ENCODE results near the gene FAM83E. TPM values are rescaled to one million over a fixed set of nuclear protein-coding genes. Genes with fewer than 3 reads are reported as not detected.

Gene FAM83E
- total and polyA plus RNA-seq, 8 donors = 1.2 to 3.4 (median 2.6) TPM

- Histone ChIP-seq H3K36me3 (peaks cover 0 to 1% (median 0%) of the 10 kb centered on the region in 3 donors), H3K27me3 (no peaks in the 10 kb centered on the region), H3K4me1 (peaks cover 18 to 24% (median 21%) of the 10 kb centered on the region in 3 donors), H3K4me3 (peak overlapping the region; percentile 33 to 84 (median 68)), H3K27ac (peak overlapping the region; percentile 90 to 97 (median 92)), H3K9me3 (no peaks in the 10 kb centered on the region)
- intact Hi-C loops (cut with DNase I) = no loop called here
- no peak for TF ChIP-seq CTCF (IDR thresholded peaks at IDR 0.05)
- 0 to 1% methylated on average over 33 to 35 of the region's 35 CpGs for WGBS, 2 donors
- FAIRE-seq (no peak), DNase-seq (peak; percentile 63 to 86 (median 70)), ATAC-seq (no peak)
Observed at GRCh38 chr19:48635966-48636858, 21.3 kb upstream of the FAM83E start.

- ATAC-seq (peak; percentile 48 to 63 (median 54)), DNase-seq (peak; percentile 66 to 91 (median 82)), FAIRE-seq (no peak)
- H3K27ac ChIP-seq = peak overlapping the region; percentile 90 to 97 (median 92)
- H3K36me3 ChIP-seq = peaks cover 0 to 9% (median 0%) of the 10 kb centered on the region in 3 donors
- H3K27me3 ChIP-seq = no peaks in the 10 kb centered on the region
- 1 to 4% methylated on average over 36 to 67 of the region's 67 CpGs for WGBS, 2 donors
- no peaks in the 10 kb centered on the region for H3K9me3 ChIP-seq
- intact Hi-C loops (cut with DNase I) = no loop called here
- peaks cover 18 to 24% (median 21%) of the 10 kb centered on the region in 3 donors for H3K4me1 ChIP-seq
- H3K4me3 ChIP-seq = peak overlapping the region; percentile 33 to 84 (median 68)
- TF ChIP-seq CTCF (IDR thresholded peaks at IDR 0.05) = no peak
Observed at GRCh38 chr19:48635263-48635965, 20.5 kb upstream of the FAM83E start.

DNA sequence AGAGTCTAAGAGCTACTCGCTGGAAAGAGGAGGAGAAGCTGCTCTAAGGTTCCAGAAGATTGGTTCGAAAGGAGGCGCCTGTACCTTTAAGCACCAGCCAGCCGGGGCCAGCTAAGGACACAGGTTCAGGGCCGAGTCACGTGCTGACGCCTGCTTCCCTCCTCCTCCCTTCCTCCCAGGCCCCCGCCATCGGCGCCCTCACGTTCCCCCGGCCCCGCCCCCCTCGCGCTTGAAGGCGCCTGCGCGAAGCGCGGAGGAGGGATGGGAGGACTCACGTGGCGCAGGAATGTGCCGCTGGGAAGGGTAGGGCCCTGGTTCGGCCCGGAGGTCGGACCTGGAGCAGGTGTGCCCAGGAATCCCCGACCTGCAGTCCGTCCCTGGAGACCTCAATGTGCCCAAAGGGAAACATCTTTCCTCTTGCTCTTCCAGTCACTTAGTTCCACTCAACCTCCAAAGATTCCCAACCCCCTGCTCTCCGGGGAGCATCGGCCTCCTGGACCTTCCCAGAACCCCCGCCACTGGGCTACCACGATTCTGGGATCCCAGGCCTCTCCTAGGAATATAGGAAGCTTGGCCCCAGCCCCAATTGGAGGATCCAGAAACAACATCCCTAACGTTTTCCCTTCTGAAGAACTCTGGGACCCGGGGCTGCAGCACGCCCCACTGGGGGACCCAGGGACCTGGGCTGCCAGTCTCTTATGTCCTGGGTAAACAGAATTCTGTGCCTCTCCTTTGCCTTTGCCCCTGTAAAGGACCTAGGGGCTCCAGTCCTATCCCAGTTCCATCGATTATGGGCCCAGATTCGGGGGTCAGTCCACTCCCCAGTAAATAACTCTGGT, 19.8 kb upstream of the FAM83E start:
- Histone ChIP-seq H3K27ac (peak overlapping the region; percentile 90 to 97 (median 92)), H3K27me3 (no peaks in the 10 kb centered on the region), H3K9me3 (no peaks in the 10 kb centered on the region), H3K4me1 (peaks cover 18 to 24% (median 21%) of the 10 kb centered on the region in 3 donors), H3K36me3 (peaks cover 0 to 11% (median 0%) of the 10 kb centered on the region in 3 donors), H3K4me3 (peak overlapping the region in 3 of 4 donors; percentile 33 to 84 (median 75))
- intact Hi-C loops (cut with DNase I) = no loop called here
- no peak for TF ChIP-seq CTCF (IDR thresholded peaks at IDR 0.05)
- ATAC-seq = peak; percentile 52 to 67 (median 61)
- FAIRE-seq = peak; percentile 17
- DNase-seq = peak; percentile 96 to 99 (median 98)
- WGBS, 2 donors = 4% methylated on average over 33 to 37 of the region's 37 CpGs

DNA sequence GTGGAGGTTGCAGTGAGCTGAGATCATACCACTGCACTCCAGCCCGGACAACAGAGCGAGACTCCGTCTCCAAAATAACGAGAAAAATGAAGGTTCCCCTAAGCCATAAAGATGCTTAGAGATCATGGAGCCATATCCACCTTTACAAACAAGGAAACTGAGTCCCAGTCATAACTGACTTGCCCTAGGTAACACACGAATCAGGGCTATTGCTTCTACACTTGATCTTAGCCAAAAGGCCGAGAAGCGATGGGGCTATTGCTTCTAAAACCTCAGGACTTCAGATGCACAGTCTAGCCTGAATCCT, 19.1 kb upstream of the FAM83E start:
- H3K27ac ChIP-seq = peak overlapping the region; percentile 90 to 97 (median 92)
- no peaks in the 10 kb centered on the region for H3K27me3 ChIP-seq
- DNase-seq (no peak), FAIRE-seq (no peak), ATAC-seq (no peak)
- peak overlapping the region in 2 of 4 donors; percentile 75 to 84 for H3K4me3 ChIP-seq
- intact Hi-C loops (cut with DNase I) = no loop called here
- peaks cover 18 to 24% (median 21%) of the 10 kb centered on the region in 3 donors for H3K4me1 ChIP-seq
- H3K9me3 ChIP-seq = no peaks in the 10 kb centered on the region
- WGBS, 2 donors = 19 to 23% methylated on average over 7 of the region's 7 CpGs
- H3K36me3 ChIP-seq = peaks cover 0 to 11% (median 0%) of the 10 kb centered on the region in 3 donors
- TF ChIP-seq CTCF (IDR thresholded peaks at IDR 0.05) = no peak
